Activated CD4-positive, alpha-beta memory T cell treated with anti-CD3 and anti-CD28 coated beads, Interleukin-2, amount 10 ng/mL, durations not matched to agents 7 days and 5 days (primary cell): ENCODE results near the gene SESTD1. TPM values are rescaled to one million over a fixed set of nuclear protein-coding genes. Genes with fewer than 3 reads are reported as not detected.
"Not testable (repeated sequence)": the region's sequence is repeated elsewhere in the genome, so short reads cannot be mapped to it uniquely, and the experiment has no call there.

ENCODE experiments used
- CTCF ChIA-PET: fragments of 350-600 bp; sonication (Branson Sonifier 250); formaldehyde crosslinking; loops from one replicate; lab custom pipeline; 2021; ENCODE audit warnings: antibody characterized with exemption, inconsistent platforms; lab: Charles Lee
- POLR2A ChIA-PET: fragments of 350-600 bp; sonication (Branson Sonifier 250); formaldehyde crosslinking; loops from one replicate; lab custom pipeline; 2021; ENCODE audit warnings: antibody characterized with exemption; lab: Charles Lee
- DNase-seq: peaks from one replicate; pipeline ENCODE4 v3.0.0-alpha.2; 2020
- H3K27ac Mint-ChIP-seq: one replicate; pipeline ENCODE4 v1.8.0; 2021; ENCODE audit warnings: mild to moderate bottlenecking, mixed read lengths
- H3K27me3 Mint-ChIP-seq: one replicate; pipeline ENCODE4 v1.8.0; 2021; ENCODE audit warnings: mixed read lengths
- H3K36me3 Mint-ChIP-seq: one replicate; pipeline ENCODE4 v1.8.0; 2021; ENCODE audit warnings: low read depth, mixed read lengths
- H3K4me1 Mint-ChIP-seq: one replicate; pipeline ENCODE4 v1.8.0; 2021; ENCODE audit warnings: mixed read lengths
- H3K4me3 Mint-ChIP-seq: one replicate; pipeline ENCODE4 v1.8.0; 2021; ENCODE audit warnings: mild to moderate bottlenecking, mixed read lengths
- H3K9me3 Mint-ChIP-seq: one replicate; pipeline ENCODE4 v1.8.0; 2021; ENCODE audit warnings: mixed read lengths
- total RNA-seq, 2 experiments: library from RNA; stranded (reverse); gene quantifications; one replicate each; pipeline ENCODE4 v1.2.3, GENCODE V29; 2021

Gene SESTD1
- total RNA-seq, 2 experiments from 2014 or later = 13.8 to 14.7 TPM

DNA sequence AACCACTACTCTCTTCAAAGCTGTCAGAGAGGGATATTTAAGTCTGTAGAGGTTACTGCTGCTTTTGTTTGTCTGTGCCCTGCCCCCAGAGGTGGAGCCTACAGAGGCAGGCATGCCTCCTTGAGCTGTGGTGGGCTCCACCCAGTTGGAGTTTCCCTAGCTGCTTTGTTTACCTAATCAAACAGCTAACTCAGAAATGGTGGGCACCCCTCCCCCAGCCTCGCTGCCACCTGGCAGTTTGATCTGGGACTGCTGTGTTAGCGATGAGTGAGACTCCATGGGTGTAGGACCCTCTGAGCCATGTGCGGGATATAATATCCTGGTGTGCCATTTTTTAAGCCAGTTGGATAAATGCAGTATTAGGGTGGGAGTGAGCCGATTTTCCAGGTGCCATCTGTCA is 171.7 kb downstream of the SESTD1 start:
- H3K27ac Mint-ChIP-seq, POLR2A ChIA-PET, H3K4me3 Mint-ChIP-seq, H3K27me3 Mint-ChIP-seq, H3K9me3 Mint-ChIP-seq, H3K36me3 Mint-ChIP-seq, CTCF ChIA-PET, DNase-seq: not testable (repeated sequence)
- peaks cover 16% of the 10 kb centered on the region for H3K4me1 Mint-ChIP-seq

DNA sequence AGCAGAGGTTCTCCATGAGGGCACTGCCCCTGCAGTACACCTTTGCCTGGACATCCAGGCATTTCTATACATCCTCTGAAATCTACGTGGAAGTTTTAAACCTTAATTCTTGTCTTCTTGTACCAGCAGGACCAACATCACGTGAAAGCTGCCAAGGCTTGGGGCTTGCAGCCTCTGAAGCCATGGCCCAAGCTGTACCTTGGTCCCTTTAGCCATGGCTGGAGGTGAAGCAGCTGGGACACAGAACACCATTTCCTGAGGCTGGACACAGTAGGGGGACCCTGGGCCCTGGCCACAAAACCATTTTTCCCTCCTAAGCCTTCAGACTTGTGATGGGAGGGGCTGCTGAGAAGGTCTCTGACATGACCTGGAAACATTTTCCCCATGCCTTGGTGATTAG is 181.9 kb downstream of the SESTD1 start:
- no peak for DNase-seq
- Mint-ChIP-seq H3K36me3 (no peaks in the 10 kb centered on the region), H3K4me1 (no peaks in the 10 kb centered on the region), H3K4me3 (no peak overlapping the region), H3K27ac (no peak overlapping the region), H3K27me3 (no peaks in the 10 kb centered on the region), H3K9me3 (peaks cover 20% of the 10 kb centered on the region)
- CTCF ChIA-PET = no interaction called here
- POLR2A ChIA-PET = no interaction called here

DNA sequence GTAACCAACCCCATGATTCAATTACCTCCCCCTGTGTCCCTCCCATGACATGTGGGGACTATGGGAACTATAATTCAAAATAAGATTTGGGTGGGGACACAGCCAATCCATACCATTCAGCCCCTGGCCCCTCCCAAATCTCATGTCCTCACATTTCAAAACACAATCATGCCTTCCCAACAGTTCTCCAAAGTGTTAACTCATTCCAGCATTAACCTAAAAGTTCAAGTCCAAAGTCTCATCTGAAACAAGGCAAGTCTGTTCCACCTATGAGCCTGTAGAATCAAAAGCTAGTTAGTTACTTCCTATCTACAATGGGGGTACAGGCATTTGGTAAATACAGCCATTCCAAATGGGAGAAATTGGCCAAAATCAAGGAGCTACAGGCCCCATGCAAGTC is 182.7 kb downstream of the SESTD1 start:
- H3K4me3 Mint-ChIP-seq = no peak overlapping the region
- no peaks in the 10 kb centered on the region for H3K4me1 Mint-ChIP-seq
- peaks cover 25% of the 10 kb centered on the region for H3K9me3 Mint-ChIP-seq
- no peak for DNase-seq
- peaks cover 3% of the 10 kb centered on the region for H3K36me3 Mint-ChIP-seq
- ChIA-PET POLR2A (no interaction called here), CTCF (no interaction called here)
- H3K27ac Mint-ChIP-seq = no peak overlapping the region
- H3K27me3 Mint-ChIP-seq = no peaks in the 10 kb centered on the region

DNA sequence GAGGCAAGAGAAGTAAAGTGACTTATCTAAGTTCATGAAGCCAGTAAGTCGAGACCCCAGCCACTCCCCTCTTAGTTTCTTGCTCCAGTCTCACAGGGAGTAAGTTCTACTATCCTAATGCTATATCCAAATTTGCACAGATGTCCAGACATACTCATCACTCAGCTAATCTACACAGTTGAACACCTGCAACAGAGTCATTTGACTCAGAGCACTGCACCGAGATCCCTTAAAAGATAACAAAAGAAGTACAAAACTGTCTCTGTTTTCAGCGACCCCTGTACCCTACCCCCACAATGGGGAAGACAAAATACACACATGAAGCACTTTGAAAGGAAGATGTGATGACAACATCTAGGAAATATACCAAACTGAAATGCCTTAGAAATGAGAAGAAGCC is 192.1 kb downstream of the SESTD1 start:
- Mint-ChIP-seq H3K27ac (no peak overlapping the region), H3K4me3 (no peak overlapping the region), H3K9me3 (peaks cover 12% of the 10 kb centered on the region), H3K36me3 (peaks cover 3% of the 10 kb centered on the region), H3K27me3 (peaks cover 2% of the 10 kb centered on the region), H3K4me1 (no peaks in the 10 kb centered on the region)
- DNase-seq = no peak
- ChIA-PET POLR2A (no interaction called here), CTCF (no interaction called here)

DNA sequence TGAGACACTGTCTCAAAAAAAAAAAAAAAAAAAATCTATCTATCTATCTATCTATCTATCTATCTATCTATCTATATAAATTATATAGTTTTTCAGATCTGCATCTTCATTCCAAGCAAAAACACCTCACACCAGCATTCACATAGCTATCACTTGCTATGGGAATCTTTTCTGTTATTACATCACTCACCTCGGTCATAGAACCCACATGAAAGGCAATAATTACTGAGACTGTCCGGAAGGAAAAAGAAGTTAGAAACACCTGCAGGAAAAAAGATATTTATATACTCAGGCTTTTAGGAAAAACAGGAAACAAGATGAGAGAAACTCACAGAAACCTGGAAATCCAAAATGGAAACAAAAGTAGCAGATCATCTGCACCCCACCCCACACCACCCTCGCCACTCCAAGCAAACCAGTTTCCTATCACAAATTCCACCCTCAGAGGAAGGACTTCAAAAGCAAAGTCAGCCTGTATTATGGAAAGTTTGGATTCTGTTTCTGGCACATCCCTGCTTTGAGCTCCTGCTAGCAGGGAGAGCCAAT is 192.7 kb downstream of the SESTD1 start:
- peaks cover 2% of the 10 kb centered on the region for H3K27me3 Mint-ChIP-seq
- H3K4me3 Mint-ChIP-seq = no peak overlapping the region
- no peak for DNase-seq
- no peak overlapping the region for H3K27ac Mint-ChIP-seq
- CTCF ChIA-PET = no interaction called here
- H3K4me1 Mint-ChIP-seq = no peaks in the 10 kb centered on the region
- POLR2A ChIA-PET = interaction anchor here (0.5 kb wide), 1 partner anchor 1611 kb away, joined by 3 read pairs; no protein-coding TSS in a partner anchor
- no peaks in the 10 kb centered on the region for H3K36me3 Mint-ChIP-seq
- peaks cover 8% of the 10 kb centered on the region for H3K9me3 Mint-ChIP-seq

DNA sequence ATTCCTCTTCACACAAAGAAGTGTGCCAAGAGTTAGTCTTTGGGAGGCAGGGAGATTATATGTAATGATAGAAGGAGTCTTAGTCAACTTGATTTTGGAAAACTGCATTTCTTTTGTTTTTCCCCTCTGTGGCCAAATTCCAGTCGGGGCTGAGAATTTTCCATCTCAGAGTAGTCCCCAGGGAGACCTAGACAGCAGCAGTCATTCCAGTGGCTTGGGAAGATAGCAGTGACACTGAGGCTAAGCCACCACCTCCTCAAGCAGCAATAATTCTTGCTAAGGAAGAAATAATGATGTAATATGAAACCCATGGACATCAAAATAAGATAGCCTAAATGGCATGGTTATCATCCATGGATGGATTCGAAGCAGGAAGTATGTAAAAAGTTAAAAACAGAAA is 193.7 kb downstream of the SESTD1 start:
- Mint-ChIP-seq H3K4me1 (no peaks in the 10 kb centered on the region), H3K9me3 (peaks cover 5% of the 10 kb centered on the region), H3K27ac (no peak overlapping the region), H3K27me3 (peaks cover 2% of the 10 kb centered on the region), H3K36me3 (no peaks in the 10 kb centered on the region), H3K4me3 (no peak overlapping the region)
- no peak for DNase-seq
- ChIA-PET CTCF (no interaction called here), POLR2A (no interaction called here)

DNA sequence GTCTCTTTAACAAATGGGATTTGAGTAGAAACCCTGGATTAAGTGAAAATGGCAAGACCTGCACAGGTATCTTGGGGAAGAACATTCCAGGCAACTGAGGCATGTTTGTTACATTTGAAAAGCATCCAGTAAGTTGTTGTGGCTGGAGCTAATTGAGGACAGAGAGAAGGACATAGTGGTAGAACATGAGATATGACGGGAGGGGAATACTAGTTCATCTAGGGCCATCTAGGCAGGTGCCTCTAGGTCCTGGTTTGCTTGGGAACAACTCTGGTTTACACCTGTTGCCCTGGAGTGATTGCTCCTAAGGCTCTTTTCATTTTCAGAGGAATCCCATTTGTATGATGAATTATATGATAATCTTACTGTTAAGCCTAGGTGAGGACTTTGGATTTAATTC is 194.9 kb downstream of the SESTD1 start:
- Mint-ChIP-seq H3K4me3 (no peak overlapping the region), H3K27me3 (peaks cover 2% of the 10 kb centered on the region), H3K4me1 (no peaks in the 10 kb centered on the region), H3K36me3 (no peaks in the 10 kb centered on the region), H3K9me3 (peaks cover 5% of the 10 kb centered on the region), H3K27ac (no peak overlapping the region)
- ChIA-PET POLR2A (no interaction called here), CTCF (no interaction called here)
- DNase-seq = no peak

DNA sequence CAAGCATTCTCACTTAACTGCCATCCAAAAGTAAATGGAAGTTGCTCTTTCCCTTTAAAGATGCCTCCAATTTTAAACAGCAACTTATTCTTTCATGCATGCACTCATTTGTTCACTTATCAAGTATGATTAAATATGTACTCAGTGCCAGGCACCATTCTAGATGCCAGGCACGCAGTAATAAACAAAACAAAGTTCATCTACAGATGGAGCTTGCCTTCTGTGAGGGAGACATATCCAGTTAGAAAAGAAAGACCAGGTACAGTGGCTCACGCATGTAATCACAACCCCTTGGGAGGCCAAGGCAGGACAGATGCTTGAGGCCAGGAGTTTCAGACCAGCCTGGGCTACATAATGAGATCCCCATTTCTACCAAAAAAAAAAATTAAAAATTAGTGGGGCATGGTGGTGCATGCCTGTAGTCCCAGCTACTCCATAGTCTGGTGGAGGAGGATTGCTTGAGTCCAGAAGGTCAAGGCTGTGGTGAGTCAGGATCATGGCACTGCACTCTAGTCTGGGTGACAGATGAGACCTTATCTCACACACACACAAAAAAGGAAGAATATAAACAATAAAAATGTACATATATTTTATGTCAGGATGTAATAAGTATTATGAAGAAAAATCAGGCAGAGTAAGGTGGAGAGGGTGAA is 195.5 kb downstream of the SESTD1 start:
- no peak overlapping the region for H3K27ac Mint-ChIP-seq
- H3K4me3 Mint-ChIP-seq = no peak overlapping the region
- H3K4me1 Mint-ChIP-seq = no peaks in the 10 kb centered on the region
- no peak for DNase-seq
- ChIA-PET CTCF (no interaction called here), POLR2A (no interaction called here)
- peaks cover 5% of the 10 kb centered on the region for H3K9me3 Mint-ChIP-seq
- no peaks in the 10 kb centered on the region for H3K36me3 Mint-ChIP-seq
- H3K27me3 Mint-ChIP-seq = peaks cover 2% of the 10 kb centered on the region

DNA sequence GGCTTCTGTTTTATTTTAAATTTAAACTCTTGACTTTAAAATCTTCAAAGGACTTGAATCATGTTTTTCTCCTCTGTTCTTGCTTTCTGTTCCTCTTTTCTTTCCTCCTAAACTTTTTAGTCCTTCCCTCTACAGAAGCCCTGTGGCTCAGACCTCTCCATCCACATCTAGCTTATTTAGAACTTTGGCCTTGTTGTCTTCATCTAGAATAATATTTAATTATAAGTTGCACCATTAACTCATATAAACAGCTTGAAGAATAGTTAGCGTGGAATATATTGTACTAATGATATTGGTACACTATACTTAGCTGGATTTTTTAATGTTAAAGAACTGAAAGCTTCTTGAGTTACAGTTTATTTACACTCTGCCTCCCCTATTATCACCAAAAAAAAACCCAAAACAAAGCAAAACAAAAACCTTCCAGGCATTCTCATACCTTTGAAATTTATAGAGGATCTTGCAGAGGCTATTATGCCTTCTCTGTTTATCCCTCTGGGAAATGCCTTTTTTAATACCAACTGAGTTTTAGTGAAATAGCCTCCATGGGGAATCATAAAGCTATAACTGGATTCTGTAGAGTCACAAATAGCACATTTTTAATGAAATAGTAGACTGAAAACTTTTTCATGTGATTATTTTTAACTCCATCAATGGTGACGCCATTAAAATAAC is 205.5 kb downstream of the SESTD1 start:
- DNase-seq = no peak
- Mint-ChIP-seq H3K27ac (no peak overlapping the region), H3K36me3 (no peaks in the 10 kb centered on the region), H3K9me3 (no peaks in the 10 kb centered on the region), H3K4me3 (no peak overlapping the region), H3K27me3 (no peaks in the 10 kb centered on the region), H3K4me1 (no peaks in the 10 kb centered on the region)
- ChIA-PET CTCF (no interaction called here), POLR2A (no interaction called here)

DNA sequence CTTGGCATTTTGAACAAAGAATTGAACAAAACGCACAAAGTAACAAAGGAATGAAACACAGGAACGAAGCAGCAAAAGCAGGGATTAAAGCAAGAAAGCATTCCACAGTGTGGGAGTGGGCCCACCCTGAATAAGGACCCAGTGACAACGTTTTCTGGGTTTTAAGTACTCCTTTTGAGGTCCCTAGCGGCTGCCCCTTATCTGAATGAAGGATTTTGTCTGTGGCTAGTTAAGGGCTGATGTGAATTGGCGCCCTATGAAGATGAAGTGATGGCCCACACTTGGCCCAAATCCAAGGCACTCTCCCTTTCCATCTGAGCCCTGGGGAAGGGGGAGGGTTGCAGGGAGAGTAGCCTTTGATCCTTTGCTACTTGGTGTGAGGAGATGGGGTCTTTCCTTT is 206.9 kb downstream of the SESTD1 start:
- Mint-ChIP-seq H3K4me1 (no peaks in the 10 kb centered on the region), H3K9me3 (no peaks in the 10 kb centered on the region), H3K27ac (no peak overlapping the region), H3K4me3 (no peak overlapping the region), H3K27me3 (no peaks in the 10 kb centered on the region), H3K36me3 (no peaks in the 10 kb centered on the region)
- POLR2A ChIA-PET = no interaction called here
- CTCF ChIA-PET = no interaction called here
- DNase-seq = no peak

DNA sequence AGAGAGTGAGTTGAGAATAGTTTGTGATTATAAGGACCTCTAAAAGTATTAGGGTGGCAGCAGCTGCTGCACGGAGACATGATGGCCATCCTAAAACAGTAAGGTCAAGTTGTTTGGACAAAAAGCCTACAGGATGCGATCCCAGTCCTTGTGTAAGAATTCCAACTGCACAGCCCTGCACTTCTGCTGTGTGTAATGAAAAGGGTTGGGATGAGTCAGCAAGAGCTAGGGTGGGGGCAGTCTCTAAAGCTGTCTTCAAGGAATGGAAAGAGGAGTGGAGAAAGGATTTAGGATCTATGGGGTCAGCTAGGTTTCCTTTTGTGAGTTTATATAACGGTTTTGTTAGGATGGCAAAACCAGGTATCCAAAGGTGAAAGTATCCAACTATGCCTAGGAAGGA is 211.1 kb downstream of the SESTD1 start:
- CTCF ChIA-PET = not testable (repeated sequence)

More for the DNA sequence above, 211.1 kb downstream of the SESTD1 start:
- H3K9me3 Mint-ChIP-seq, H3K36me3 Mint-ChIP-seq, H3K4me3 Mint-ChIP-seq, POLR2A ChIA-PET, DNase-seq, H3K27ac Mint-ChIP-seq, H3K27me3 Mint-ChIP-seq: not testable (repeated sequence)
- peaks cover 14% of the 10 kb centered on the region for H3K4me1 Mint-ChIP-seq
